ENCODE measurements around the gene MYO1H.

DNA sequence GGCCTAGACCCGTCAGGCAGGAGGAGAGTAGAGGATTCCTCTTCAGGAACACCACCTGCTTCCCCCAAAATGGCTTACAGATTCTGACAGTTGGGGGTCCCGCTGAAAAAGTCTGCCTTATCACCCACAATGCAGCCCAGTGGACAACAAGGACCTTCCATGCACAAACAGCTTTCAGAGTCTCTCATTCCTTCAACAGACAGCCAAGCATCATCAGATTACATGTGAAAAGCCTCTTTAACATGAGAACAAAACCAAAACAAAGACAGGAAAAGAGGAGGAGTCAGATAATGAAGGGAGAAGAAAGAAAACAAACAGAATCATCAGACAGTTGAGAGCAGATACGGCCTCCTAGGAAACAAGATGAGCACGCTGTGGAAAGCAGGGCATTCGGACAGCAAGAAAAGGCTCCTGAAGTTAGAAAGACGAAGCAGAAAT, 111.1 kb downstream of the MYO1H start:
- TF ChIP-seq, protein P1, sequence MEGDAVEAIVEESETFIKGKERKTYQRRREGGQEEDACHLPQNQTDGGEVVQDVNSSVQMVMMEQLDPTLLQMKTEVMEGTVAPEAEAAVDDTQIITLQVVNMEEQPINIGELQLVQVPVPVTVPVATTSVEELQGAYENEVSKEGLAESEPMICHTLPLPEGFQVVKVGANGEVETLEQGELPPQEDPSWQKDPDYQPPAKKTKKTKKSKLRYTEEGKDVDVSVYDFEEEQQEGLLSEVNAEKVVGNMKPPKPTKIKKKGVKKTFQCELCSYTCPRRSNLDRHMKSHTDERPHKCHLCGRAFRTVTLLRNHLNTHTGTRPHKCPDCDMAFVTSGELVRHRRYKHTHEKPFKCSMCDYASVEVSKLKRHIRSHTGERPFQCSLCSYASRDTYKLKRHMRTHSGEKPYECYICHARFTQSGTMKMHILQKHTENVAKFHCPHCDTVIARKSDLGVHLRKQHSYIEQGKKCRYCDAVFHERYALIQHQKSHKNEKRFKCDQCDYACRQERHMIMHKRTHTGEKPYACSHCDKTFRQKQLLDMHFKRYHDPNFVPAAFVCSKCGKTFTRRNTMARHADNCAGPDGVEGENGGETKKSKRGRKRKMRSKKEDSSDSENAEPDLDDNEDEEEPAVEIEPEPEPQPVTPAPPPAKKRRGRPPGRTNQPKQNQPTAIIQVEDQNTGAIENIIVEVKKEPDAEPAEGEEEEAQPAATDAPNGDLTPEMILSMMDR (IDR thresholded peaks at IDR 0.05), result no peak
- TF ChIP-seq EZH2 (IDR thresholded peaks at IDR 0.05) (no peak), EZH2phosphoT487 (IDR thresholded peaks at IDR 0.05) (no peak)

All from neural progenitor cell (in vitro differentiated cells).